Neural progenitor cell (in vitro differentiated cells): Measurements from ENCODE around the gene CRISPLD2.

Experiments
- EZH2phosphoT487 ChIP-seq: fragments of 200-600 bp; sonication (generic); IDR thresholded peaks from 2 replicates; pipeline ENCODE4 v1.6.1; 2017; ENCODE audit warnings: antibody characterized with exemption
- TF ChIP-seq, protein P1 (sequence below): fragments of 200-600 bp; sonication (generic); IDR thresholded peaks from 2 replicates; pipeline ENCODE4 v1.5.1; 2017; ENCODE audit warnings: antibody characterized with exemption, mild to moderate bottlenecking

GRCh38 chr16:84879569-84880487 lies 60.0 kb downstream of the CRISPLD2 start:
- TF ChIP-seq, protein P1, sequence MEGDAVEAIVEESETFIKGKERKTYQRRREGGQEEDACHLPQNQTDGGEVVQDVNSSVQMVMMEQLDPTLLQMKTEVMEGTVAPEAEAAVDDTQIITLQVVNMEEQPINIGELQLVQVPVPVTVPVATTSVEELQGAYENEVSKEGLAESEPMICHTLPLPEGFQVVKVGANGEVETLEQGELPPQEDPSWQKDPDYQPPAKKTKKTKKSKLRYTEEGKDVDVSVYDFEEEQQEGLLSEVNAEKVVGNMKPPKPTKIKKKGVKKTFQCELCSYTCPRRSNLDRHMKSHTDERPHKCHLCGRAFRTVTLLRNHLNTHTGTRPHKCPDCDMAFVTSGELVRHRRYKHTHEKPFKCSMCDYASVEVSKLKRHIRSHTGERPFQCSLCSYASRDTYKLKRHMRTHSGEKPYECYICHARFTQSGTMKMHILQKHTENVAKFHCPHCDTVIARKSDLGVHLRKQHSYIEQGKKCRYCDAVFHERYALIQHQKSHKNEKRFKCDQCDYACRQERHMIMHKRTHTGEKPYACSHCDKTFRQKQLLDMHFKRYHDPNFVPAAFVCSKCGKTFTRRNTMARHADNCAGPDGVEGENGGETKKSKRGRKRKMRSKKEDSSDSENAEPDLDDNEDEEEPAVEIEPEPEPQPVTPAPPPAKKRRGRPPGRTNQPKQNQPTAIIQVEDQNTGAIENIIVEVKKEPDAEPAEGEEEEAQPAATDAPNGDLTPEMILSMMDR, result no peak
- no peak for TF ChIP-seq EZH2phosphoT487
